ENCODE data around the gene CPSF2.

CPSF2 gene

DNA sequence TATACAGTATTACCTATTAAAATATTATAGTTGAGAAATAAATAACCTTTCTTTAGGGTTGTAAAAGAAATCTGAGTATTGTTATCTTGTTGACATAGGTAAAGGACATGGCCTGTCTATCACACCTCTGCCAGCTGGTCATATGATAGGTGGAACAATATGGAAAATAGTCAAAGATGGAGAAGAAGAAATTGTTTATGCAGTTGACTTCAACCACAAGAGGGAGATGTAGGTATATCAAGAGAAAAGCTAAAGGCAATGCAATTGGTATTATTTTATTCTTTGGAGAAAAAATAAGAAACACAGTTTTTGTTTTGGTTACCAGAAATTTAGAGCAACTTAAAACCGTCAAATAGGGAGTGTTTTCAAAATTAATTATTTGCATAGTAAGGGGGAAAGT lies 13.5 kb downstream of the CPSF2 start:
- no peaks in the 10 kb centered on the region for H3K27me3 ChIP-seq (ENCODE audit: control insufficient read depth in 1 of 2, insufficient read depth in 1 of 2, low read length in 2 of 2)
- no peak overlapping the region for H3K4me3 ChIP-seq (ENCODE audit: insufficient read depth in 1 of 2, low read depth in 1 of 2, low read length in 2 of 2)
- no peaks in the 10 kb centered on the region for H3K4me1 ChIP-seq (ENCODE audit: control insufficient read depth, insufficient read depth, low read depth, low read length)
- peaks cover 25 to 80% of the 10 kb centered on the region in 2 experiments for H3K36me3 ChIP-seq (ENCODE audit: control insufficient read depth in 1 of 2, insufficient read depth in 2 of 2, low read depth in 1 of 2, low read length in 2 of 2)
- H3K79me1 ChIP-seq (replicated peaks; ENCODE audit: low read length, poor library complexity, severe bottlenecking), result peaks cover 6% of the 10 kb centered on the region
- H3K9me3 ChIP-seq (ENCODE audit: control insufficient read depth, low read length), result no peaks in the 10 kb centered on the region
- H2BK120ac ChIP-seq (ENCODE audit: low read depth, low read length), result no peak overlapping the region
- H3K9ac ChIP-seq (ENCODE audit: low read length), result peak overlapping the region; percentile 30
- H2BK15ac ChIP-seq (ENCODE audit: low read depth, poor library complexity, severe bottlenecking), result no peak overlapping the region
- H2AK5ac ChIP-seq (ENCODE audit: low read length, severe bottlenecking), result no peak overlapping the region
- no peak overlapping the region for H3K18ac ChIP-seq (ENCODE audit: low read depth in 1 of 2, low read length in 2 of 2)
- H4K8ac ChIP-seq (ENCODE audit: low read length), result no peak overlapping the region
- no peak overlapping the region for H4K91ac ChIP-seq (ENCODE audit: low read length)
- H2AFZ ChIP-seq (ENCODE audit: low read depth, low read length), result no peak overlapping the region
- no peak overlapping the region for H3K4ac ChIP-seq (ENCODE audit: low read depth in 1 of 2, low read length in 2 of 2)
- no peak overlapping the region for H2BK12ac ChIP-seq (ENCODE audit: low read length in 2 of 2)
- no peak overlapping the region for H2BK5ac ChIP-seq (ENCODE audit: low read depth, low read length, poor library complexity, severe bottlenecking)
- peak; percentile 58 for DNase-seq
- WGBS, result 100% methylated on average over 1 of the region's 1 CpG
- no peak overlapping the region for H3K23ac ChIP-seq (ENCODE audit: low read length in 2 of 2)
- H3K4me2 ChIP-seq (ENCODE audit: low read length, poor library complexity, severe bottlenecking), result no peak overlapping the region
- H3K27ac ChIP-seq (ENCODE audit: low read length, poor library complexity, severe bottlenecking), result no peak overlapping the region
- no peak overlapping the region for H3K14ac ChIP-seq (ENCODE audit: low read length in 2 of 2)

DNA sequence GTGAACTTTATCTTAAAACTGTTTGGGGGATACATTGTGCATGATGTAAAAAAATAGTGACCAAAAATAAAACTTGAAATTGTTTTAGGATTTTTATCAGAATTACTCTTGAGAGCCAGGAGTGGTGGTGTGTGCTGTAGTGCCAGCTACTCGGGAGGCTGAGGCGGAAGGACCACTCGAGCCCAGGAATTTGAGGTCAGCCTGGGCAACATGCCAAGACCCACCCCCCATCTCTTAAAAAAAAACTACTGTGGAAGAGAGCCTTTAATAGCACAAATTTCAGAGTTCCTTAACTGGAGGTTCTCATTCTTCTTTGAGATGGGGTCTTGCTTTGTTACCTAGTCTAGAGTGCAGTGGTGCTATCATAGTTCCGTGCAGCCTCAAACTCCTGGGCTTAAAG lies 21.5 kb downstream of the CPSF2 start:
- H3K4me1 ChIP-seq (ENCODE audit: control insufficient read depth, insufficient read depth, low read depth, low read length), result no peaks in the 10 kb centered on the region
- no peak overlapping the region for H3K4me3 ChIP-seq (ENCODE audit: insufficient read depth in 1 of 2, low read depth in 1 of 2, low read length in 2 of 2)
- H2BK5ac ChIP-seq (ENCODE audit: low read depth, low read length, poor library complexity, severe bottlenecking), result no peak overlapping the region
- H3K27me3 ChIP-seq (ENCODE audit: control insufficient read depth in 1 of 2, insufficient read depth in 1 of 2, low read length in 2 of 2), result no peaks in the 10 kb centered on the region
- H4K8ac ChIP-seq (ENCODE audit: low read length), result no peak overlapping the region
- H3K9ac ChIP-seq (ENCODE audit: low read length), result no peak overlapping the region
- no peak overlapping the region for H4K91ac ChIP-seq (ENCODE audit: low read length)
- H2AFZ ChIP-seq (ENCODE audit: low read depth, low read length), result no peak overlapping the region
- no peaks in the 10 kb centered on the region for H3K9me3 ChIP-seq (ENCODE audit: control insufficient read depth, low read length)
- no peak overlapping the region for H3K27ac ChIP-seq (ENCODE audit: low read length, poor library complexity, severe bottlenecking)
- H3K18ac ChIP-seq (ENCODE audit: low read depth in 1 of 2, low read length in 2 of 2), result no peak overlapping the region
- no peak overlapping the region for H2AK5ac ChIP-seq (ENCODE audit: low read length, severe bottlenecking)
- peaks cover 14 to 83% of the 10 kb centered on the region in 2 experiments for H3K36me3 ChIP-seq (ENCODE audit: control insufficient read depth in 1 of 2, insufficient read depth in 2 of 2, low read depth in 1 of 2, low read length in 2 of 2)
- H2BK12ac ChIP-seq (ENCODE audit: low read length in 2 of 2), result no peak overlapping the region
- DNase-seq, result no peak
- H3K14ac ChIP-seq (ENCODE audit: low read length in 2 of 2), result no peak overlapping the region
- 100% methylated on average over 3 of the region's 4 CpGs for WGBS
- H2BK15ac ChIP-seq (ENCODE audit: low read depth, poor library complexity, severe bottlenecking), result no peak overlapping the region
- H3K23ac ChIP-seq (ENCODE audit: low read length in 2 of 2), result no peak overlapping the region
- peaks cover 14% of the 10 kb centered on the region for H3K79me1 ChIP-seq (replicated peaks; ENCODE audit: low read length, poor library complexity, severe bottlenecking)
- no peak overlapping the region for H3K4ac ChIP-seq (ENCODE audit: low read depth in 1 of 2, low read length in 2 of 2)
- no peak overlapping the region for H3K4me2 ChIP-seq (ENCODE audit: low read length, poor library complexity, severe bottlenecking)
- H2BK120ac ChIP-seq (ENCODE audit: low read depth, low read length), result no peak overlapping the region

DNA sequence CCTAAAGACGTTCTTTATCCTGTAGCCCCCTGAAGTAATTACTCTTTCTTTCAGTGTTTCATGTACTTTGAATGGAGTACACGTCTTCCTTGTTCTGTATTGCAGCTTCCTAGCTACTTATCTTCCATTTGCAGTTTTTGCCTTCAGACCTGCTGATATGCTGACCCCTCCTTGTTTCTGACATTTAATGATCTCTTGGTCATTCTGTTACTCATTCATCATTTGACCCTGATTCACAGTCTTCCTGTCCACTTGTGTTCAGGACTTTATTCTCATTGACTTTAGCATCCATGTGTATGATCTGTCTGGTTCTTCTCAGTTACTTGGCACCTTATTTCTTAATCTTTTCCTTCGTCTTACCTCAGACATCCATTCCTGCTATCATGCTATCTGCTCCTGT lies 22.2 kb downstream of the CPSF2 start:
- no peak overlapping the region for H3K23ac ChIP-seq (ENCODE audit: low read length in 2 of 2)
- 93% methylated on average over 3 of the region's 3 CpGs for WGBS
- no peak overlapping the region for H2BK15ac ChIP-seq (ENCODE audit: low read depth, poor library complexity, severe bottlenecking)
- no peaks in the 10 kb centered on the region for H3K9me3 ChIP-seq (ENCODE audit: control insufficient read depth, low read length)
- H3K4me1 ChIP-seq (ENCODE audit: control insufficient read depth, insufficient read depth, low read depth, low read length), result no peaks in the 10 kb centered on the region
- no peak overlapping the region for H3K4me3 ChIP-seq (ENCODE audit: insufficient read depth in 1 of 2, low read depth in 1 of 2, low read length in 2 of 2)
- H3K14ac ChIP-seq (ENCODE audit: low read length in 2 of 2), result no peak overlapping the region
- H3K9ac ChIP-seq (ENCODE audit: low read length), result peak overlapping the region; percentile 37
- DNase-seq, result no peak
- H3K36me3 ChIP-seq (ENCODE audit: control insufficient read depth in 1 of 2, insufficient read depth in 2 of 2, low read depth in 1 of 2, low read length in 2 of 2), result peaks cover 11 to 85% of the 10 kb centered on the region in 2 experiments
- no peaks in the 10 kb centered on the region for H3K27me3 ChIP-seq (ENCODE audit: control insufficient read depth in 1 of 2, insufficient read depth in 1 of 2, low read length in 2 of 2)
- no peak overlapping the region for H4K91ac ChIP-seq (ENCODE audit: low read length)
- no peak overlapping the region for H2AK5ac ChIP-seq (ENCODE audit: low read length, severe bottlenecking)
- H3K4me2 ChIP-seq (ENCODE audit: low read length, poor library complexity, severe bottlenecking), result no peak overlapping the region
- no peak overlapping the region for H2BK5ac ChIP-seq (ENCODE audit: low read depth, low read length, poor library complexity, severe bottlenecking)
- H3K4ac ChIP-seq (ENCODE audit: low read depth in 1 of 2, low read length in 2 of 2), result no peak overlapping the region
- no peak overlapping the region for H2BK12ac ChIP-seq (ENCODE audit: low read length in 2 of 2)
- no peak overlapping the region for H2BK120ac ChIP-seq (ENCODE audit: low read depth, low read length)
- H2AFZ ChIP-seq (ENCODE audit: low read depth, low read length), result no peak overlapping the region
- H4K8ac ChIP-seq (ENCODE audit: low read length), result no peak overlapping the region
- H3K27ac ChIP-seq (ENCODE audit: low read length, poor library complexity, severe bottlenecking), result no peak overlapping the region
- H3K18ac ChIP-seq (ENCODE audit: low read depth in 1 of 2, low read length in 2 of 2), result no peak overlapping the region
- H3K79me1 ChIP-seq (replicated peaks; ENCODE audit: low read length, poor library complexity, severe bottlenecking), result peaks cover 16% of the 10 kb centered on the region

DNA sequence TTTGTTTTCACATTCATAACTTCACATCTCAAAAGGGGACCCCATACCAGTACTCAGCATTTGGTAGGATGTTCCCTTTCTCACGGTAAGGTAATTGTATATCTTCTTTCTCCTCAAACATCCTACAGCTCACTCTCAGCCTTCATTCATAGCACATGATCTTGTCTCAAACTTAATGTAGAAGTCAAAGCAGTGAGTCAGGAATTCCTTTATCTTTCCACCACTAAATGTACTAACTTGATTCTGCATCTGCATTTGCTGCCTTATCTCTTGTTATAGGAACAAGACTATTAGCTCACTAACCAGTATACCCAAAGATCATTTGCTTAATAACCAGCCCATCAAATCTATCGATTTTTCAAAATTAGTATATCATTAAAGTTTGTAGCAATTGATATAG lies 22.9 kb downstream of the CPSF2 start:
- WGBS, result 100% methylated on average over 2 of the region's 2 CpGs

More for the DNA sequence above, 22.9 kb downstream of the CPSF2 start:
- H2BK5ac ChIP-seq (ENCODE audit: low read depth, low read length, poor library complexity, severe bottlenecking), result no peak overlapping the region
- H3K27me3 ChIP-seq (ENCODE audit: control insufficient read depth in 1 of 2, insufficient read depth in 1 of 2, low read length in 2 of 2), result no peaks in the 10 kb centered on the region
- H3K4me3 ChIP-seq (ENCODE audit: insufficient read depth in 1 of 2, low read depth in 1 of 2, low read length in 2 of 2), result no peak overlapping the region
- peaks cover 14 to 89% of the 10 kb centered on the region in 2 experiments for H3K36me3 ChIP-seq (ENCODE audit: control insufficient read depth in 1 of 2, insufficient read depth in 2 of 2, low read depth in 1 of 2, low read length in 2 of 2)
- H3K4ac ChIP-seq (ENCODE audit: low read depth in 1 of 2, low read length in 2 of 2), result no peak overlapping the region
- H3K4me1 ChIP-seq (ENCODE audit: control insufficient read depth, insufficient read depth, low read depth, low read length), result no peaks in the 10 kb centered on the region
- no peak overlapping the region for H4K91ac ChIP-seq (ENCODE audit: low read length)
- no peak overlapping the region for H3K23ac ChIP-seq (ENCODE audit: low read length in 2 of 2)
- H3K27ac ChIP-seq (ENCODE audit: low read length, poor library complexity, severe bottlenecking), result no peak overlapping the region
- no peak overlapping the region for H3K14ac ChIP-seq (ENCODE audit: low read length in 2 of 2)
- peak overlapping the region; percentile 37 for H3K9ac ChIP-seq (ENCODE audit: low read length)
- no peak overlapping the region for H2BK12ac ChIP-seq (ENCODE audit: low read length in 2 of 2)
- DNase-seq, result peak; percentile 46
- H4K8ac ChIP-seq (ENCODE audit: low read length), result no peak overlapping the region
- H2BK15ac ChIP-seq (ENCODE audit: low read depth, poor library complexity, severe bottlenecking), result no peak overlapping the region
- no peaks in the 10 kb centered on the region for H3K9me3 ChIP-seq (ENCODE audit: control insufficient read depth, low read length)
- H2AFZ ChIP-seq (ENCODE audit: low read depth, low read length), result no peak overlapping the region
- no peak overlapping the region for H3K4me2 ChIP-seq (ENCODE audit: low read length, poor library complexity, severe bottlenecking)
- H2BK120ac ChIP-seq (ENCODE audit: low read depth, low read length), result no peak overlapping the region
- no peak overlapping the region for H3K18ac ChIP-seq (ENCODE audit: low read depth in 1 of 2, low read length in 2 of 2)
- no peak overlapping the region for H2AK5ac ChIP-seq (ENCODE audit: low read length, severe bottlenecking)
- H3K79me1 ChIP-seq (replicated peaks; ENCODE audit: low read length, poor library complexity, severe bottlenecking), result peaks cover 18% of the 10 kb centered on the region
